SK-N-SH (cell line): Measurements from ENCODE around the gene P2RY14.

Experiments
- EP300 ChIP-seq, 2 experiments: IDR thresholded peaks; 2 replicates each; pipeline versions ENCODE4 v1.4.0 to v1.6.1; 2012; ENCODE audit warnings: borderline replicate concordance in 1 of 2, low read depth in 1 of 2, low read length in 1 of 2
- FOXM1 ChIP-seq: IDR thresholded peaks from 2 replicates; pipeline ENCODE4 v1.4.0; 2012; ENCODE audit warnings: low read depth, mild to moderate bottlenecking
- MXI1 ChIP-seq: IDR thresholded peaks from 2 replicates; pipeline ENCODE4 v1.6.1; 2012; ENCODE audit warnings: mild to moderate bottlenecking, low read depth, low read length, improper control_type of control experiment
- RAD21 ChIP-seq: IDR thresholded peaks from 2 replicates; pipeline ENCODE4 v1.6.1; 2012; ENCODE audit warnings: mild to moderate bottlenecking, low read length
- SIN3A ChIP-seq: IDR thresholded peaks from 2 replicates; pipeline ENCODE4 v1.6.1; 2012; ENCODE audit warnings: low read depth, mild to moderate bottlenecking, low read length, moderate library complexity, borderline replicate concordance
- TF ChIP-seq, protein P1 (sequence below): fragments of 200-600 bp; sonication (generic); IDR thresholded peaks from 2 replicates; pipeline ENCODE4 v1.6.1; 2017; ENCODE audit warnings: antibody characterized with exemption, mild to moderate bottlenecking, moderate library complexity

DNA sequence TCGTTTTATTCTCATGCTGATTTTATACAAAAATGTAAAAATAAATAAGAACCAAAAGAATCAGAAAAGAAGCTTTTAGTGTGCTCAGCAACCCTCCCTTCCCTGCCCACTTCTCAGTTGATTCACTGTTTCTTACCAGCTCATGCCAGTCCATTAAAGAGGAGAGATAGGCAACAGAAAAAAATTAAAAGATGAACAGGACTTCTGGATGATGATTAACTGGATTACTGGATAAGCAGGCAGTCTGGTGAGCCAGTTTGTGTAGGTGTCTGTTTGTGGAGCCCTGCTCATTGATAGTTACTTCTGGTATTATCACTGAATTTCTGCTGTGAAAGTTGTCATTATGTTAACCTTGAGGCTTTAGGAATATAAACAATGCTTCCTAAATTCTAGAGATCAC, 60.2 kb downstream of the P2RY14 start:
- TF ChIP-seq EP300 (IDR thresholded peaks at IDR 0.05; ENCODE audit: borderline replicate concordance in 1 of 2, low read depth in 1 of 2, low read length in 1 of 2) (peak in 1 of 2 experiments; percentile 53; a peak in 1 of 4 replicates), MXI1 (no peak), FOXM1 (no peak), SIN3A (no peak), RAD21 (no peak)
- TF ChIP-seq, protein P1, sequence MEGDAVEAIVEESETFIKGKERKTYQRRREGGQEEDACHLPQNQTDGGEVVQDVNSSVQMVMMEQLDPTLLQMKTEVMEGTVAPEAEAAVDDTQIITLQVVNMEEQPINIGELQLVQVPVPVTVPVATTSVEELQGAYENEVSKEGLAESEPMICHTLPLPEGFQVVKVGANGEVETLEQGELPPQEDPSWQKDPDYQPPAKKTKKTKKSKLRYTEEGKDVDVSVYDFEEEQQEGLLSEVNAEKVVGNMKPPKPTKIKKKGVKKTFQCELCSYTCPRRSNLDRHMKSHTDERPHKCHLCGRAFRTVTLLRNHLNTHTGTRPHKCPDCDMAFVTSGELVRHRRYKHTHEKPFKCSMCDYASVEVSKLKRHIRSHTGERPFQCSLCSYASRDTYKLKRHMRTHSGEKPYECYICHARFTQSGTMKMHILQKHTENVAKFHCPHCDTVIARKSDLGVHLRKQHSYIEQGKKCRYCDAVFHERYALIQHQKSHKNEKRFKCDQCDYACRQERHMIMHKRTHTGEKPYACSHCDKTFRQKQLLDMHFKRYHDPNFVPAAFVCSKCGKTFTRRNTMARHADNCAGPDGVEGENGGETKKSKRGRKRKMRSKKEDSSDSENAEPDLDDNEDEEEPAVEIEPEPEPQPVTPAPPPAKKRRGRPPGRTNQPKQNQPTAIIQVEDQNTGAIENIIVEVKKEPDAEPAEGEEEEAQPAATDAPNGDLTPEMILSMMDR, result no peak
